HepG2 (cell line): ENCODE results near the gene BRPF1. TPM values are rescaled to one million over a fixed set of nuclear protein-coding genes. Genes with fewer than 3 reads are reported as not detected.
A peak's percentile ranks its signal among the peaks of the same experiment; 100 is the strongest.

Source experiments
- CREB1 ChIP-seq, 2 experiments: fragments of 450-650 bp in 1 of 2; IDR thresholded peaks; 2 replicates each; pipeline ENCODE4 v1.6.1; 2016 to 2017; ENCODE audit warnings: control low read depth in 1 of 2, mild to moderate bottlenecking in 1 of 2, missing compliant biosample characterization in 1 of 2, missing genetic modification characterization in 1 of 2
- ETV5 ChIP-seq: IDR thresholded peaks from 2 replicates; pipeline ENCODE4 v1.6.1; 2018; ENCODE audit warnings: missing biosample characterization, missing genetic modification reagents, inconsistent platforms, borderline replicate concordance
- FUBP1 ChIP-seq: sonication (generic); formaldehyde crosslinking; IDR thresholded peaks from 2 replicates; pipeline ENCODE4 v1.5.1; 2020; ENCODE audit warnings: missing genetic modification reagents, mild to moderate bottlenecking, borderline replicate concordance
- GMEB1 ChIP-seq: sonication (generic); formaldehyde crosslinking; IDR thresholded peaks from 2 replicates; pipeline ENCODE4 v1.5.1; 2020; ENCODE audit warnings: missing genetic modification reagents, mild to moderate bottlenecking, borderline replicate concordance
- HES4 ChIP-seq: sonication (generic); formaldehyde crosslinking; IDR thresholded peaks from 2 replicates; pipeline ENCODE4 v1.9.0; 2021; ENCODE audit warnings: mild to moderate bottlenecking, missing genetic modification reagents, borderline replicate concordance
- HOXA7 ChIP-seq: sonication (generic); formaldehyde crosslinking; IDR thresholded peaks from 2 replicates; pipeline ENCODE4 v1.8.1; 2022; ENCODE audit warnings: mild to moderate bottlenecking, missing genetic modification reagents, moderate library complexity
- KMT2B ChIP-seq: IDR thresholded peaks from 2 replicates; pipeline ENCODE4 v1.6.1; 2016; ENCODE audit warnings: missing genetic modification reagents, missing compliant biosample characterization
- LCORL ChIP-seq, 2 experiments: fragments of 450-650 bp in 1 of 2; sonication (generic) in 1 of 2; formaldehyde crosslinking in 1 of 2; IDR thresholded peaks; 2 replicates each; pipeline versions ENCODE4 v1.5.0 to v1.6.1; 2017 to 2020; ENCODE audit warnings: antibody characterized with exemption in 1 of 2, missing genetic modification reagents in 1 of 2
- MED1 ChIP-seq: sonication (generic); formaldehyde crosslinking; IDR thresholded peaks from 2 replicates; pipeline ENCODE4 v1.4.0; 2020; ENCODE audit warnings: missing genetic modification reagents
- MED13 ChIP-seq: sonication (generic); formaldehyde crosslinking; IDR thresholded peaks from 2 replicates; pipeline ENCODE4 v1.5.0; 2020; ENCODE audit warnings: missing genetic modification reagents
- ZBTB38 ChIP-seq: sonication (generic); formaldehyde crosslinking; IDR thresholded peaks from 2 replicates; pipeline ENCODE4 v1.5.1; 2020; ENCODE audit warnings: mild to moderate bottlenecking, missing genetic modification reagents
- ZNF20 ChIP-seq: sonication (generic); formaldehyde crosslinking; IDR thresholded peaks from 2 replicates; pipeline ENCODE4 v1.4.0; 2020; ENCODE audit warnings: mild to moderate bottlenecking, moderate library complexity, missing genetic modification reagents
- ZNF639 ChIP-seq: conservative IDR thresholded peaks from 2 replicates; pipeline ENCODE4 v1.6.1; 2018; ENCODE audit warnings: missing genetic modification reagents
- ZNF878 ChIP-seq: sonication (generic); formaldehyde crosslinking; IDR thresholded peaks from 2 replicates; pipeline ENCODE4 v1.8.1; 2023; ENCODE audit warnings: mild to moderate bottlenecking, missing genetic modification reagents, moderate library complexity
- polyA plus RNA-seq, 8 experiments: library from polyadenylated mRNA; depleted of rRNA in 3 of 8; stranded (reverse) in 7 of 8; unstranded in 1 of 8; fragments of >200 nt; fragmentation: Illumina TruSeq in 4 of 8; extraction: Trizol in 4 of 8; gene quantifications; 2 replicates each; pipeline versions ENCODE4 v1.2.1 to v1.2.3, GENCODE V29; 2011 to 2016; ENCODE audit warnings: low read depth in 4 of 8, missing spikeins in 1 of 8, mixed read lengths in 1 of 8; ENCODE audit not compliant: insufficient read depth in 1 of 8
- total RNA-seq, 5 experiments: library from RNA; depleted of rRNA; stranded (reverse); fragments of >200 nt; fragmentation: Illumina TruSeq; extraction: Trizol; gene quantifications; 2 replicates each; pipeline ENCODE4 v1.2.3, GENCODE V29; 2016; ENCODE audit warnings: low read depth in 1 of 5
- TF ChIP-seq, protein P1 (sequence below): sonication (generic); formaldehyde crosslinking; IDR thresholded peaks from 2 replicates; pipeline ENCODE4 v1.5.0; 2020; ENCODE audit warnings: missing genetic modification reagents
- TF ChIP-seq, protein P2 (sequence below): sonication (generic); formaldehyde crosslinking; IDR thresholded peaks from 2 replicates; pipeline ENCODE4 v1.4.0; 2020; ENCODE audit warnings: mild to moderate bottlenecking, missing genetic modification reagents, borderline replicate concordance

The BRPF1 gene
- total and polyA plus RNA-seq, 2 of the 13 experiments (the other 11 are each of a cell fraction or from before 2014, with no cell fraction given): 7.3 to 10.0 TPM

- no peak for TF ChIP-seq LCORL (IDR thresholded peaks at IDR 0.05)
- peak; percentile 76; the same call in 1 of the 2 replicates for TF ChIP-seq LCORL (CRISPR knock-in tag; IDR thresholded peaks at IDR 0.05)
- TF ChIP-seq ETV5 (CRISPR knock-in tag): peak; percentile 95
- no peak for TF ChIP-seq HES4 (CRISPR knock-in tag)
- TF ChIP-seq, protein P1, sequence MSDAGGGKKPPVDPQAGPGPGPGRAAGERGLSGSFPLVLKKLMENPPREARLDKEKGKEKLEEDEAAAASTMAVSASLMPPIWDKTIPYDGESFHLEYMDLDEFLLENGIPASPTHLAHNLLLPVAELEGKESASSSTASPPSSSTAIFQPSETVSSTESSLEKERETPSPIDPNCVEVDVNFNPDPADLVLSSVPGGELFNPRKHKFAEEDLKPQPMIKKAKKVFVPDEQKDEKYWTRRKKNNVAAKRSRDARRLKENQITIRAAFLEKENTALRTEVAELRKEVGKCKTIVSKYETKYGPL (CRISPR knock-in tag): no peak
- TF ChIP-seq MED13: no peak
- peak; percentile 38; the same call in 1 of the 2 replicates for TF ChIP-seq ZNF639
- peak; percentile 32; the same call in 1 of the 2 replicates for TF ChIP-seq ZBTB38 (CRISPR knock-in tag)
- peak; percentile 50 for TF ChIP-seq MED1 (CRISPR knock-in tag)
- TF ChIP-seq ZNF878 (CRISPR knock-in tag): no peak
- no peak; the same call in 1 of the 2 replicates for TF ChIP-seq CREB1 (IDR thresholded peaks at IDR 0.05)
- TF ChIP-seq CREB1 (CRISPR knock-in tag; IDR thresholded peaks at IDR 0.05): peak; percentile 42
- TF ChIP-seq ZNF20 (CRISPR knock-in tag): no peak
- TF ChIP-seq, protein P2, sequence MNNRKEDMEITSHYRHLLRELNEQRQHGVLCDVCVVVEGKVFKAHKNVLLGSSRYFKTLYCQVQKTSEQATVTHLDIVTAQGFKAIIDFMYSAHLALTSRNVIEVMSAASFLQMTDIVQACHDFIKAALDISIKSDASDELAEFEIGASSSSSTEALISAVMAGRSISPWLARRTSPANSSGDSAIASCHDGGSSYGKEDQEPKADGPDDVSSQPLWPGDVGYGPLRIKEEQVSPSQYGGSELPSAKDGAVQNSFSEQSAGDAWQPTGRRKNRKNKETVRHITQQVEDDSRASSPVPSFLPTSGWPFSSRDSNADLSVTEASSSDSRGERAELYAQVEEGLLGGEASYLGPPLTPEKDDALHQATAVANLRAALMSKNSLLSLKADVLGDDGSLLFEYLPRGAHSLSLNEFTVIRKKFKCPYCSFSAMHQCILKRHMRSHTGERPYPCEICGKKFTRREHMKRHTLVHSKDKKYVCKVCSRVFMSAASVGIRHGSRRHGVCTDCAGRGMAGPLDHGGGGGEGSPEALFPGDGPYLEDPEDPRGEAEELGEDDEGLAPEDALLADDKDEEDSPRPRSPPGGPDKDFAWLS: no peak
- TF ChIP-seq KMT2B (CRISPR knock-in tag): peak; percentile 36
- no peak for TF ChIP-seq HOXA7 (CRISPR knock-in tag)
- TF ChIP-seq FUBP1 (CRISPR knock-in tag): no peak
- TF ChIP-seq GMEB1 (CRISPR knock-in tag): peak; percentile 56; the same call in 1 of the 2 replicates
These were observed 61.0 kb downstream of the BRPF1 start, which contains the start of the genes ARPC4 and TADA3 (continued) for GRCh38 chr3:9792405-9793160.
